CD4-positive, alpha-beta T cell treated with Interleukin-6 at 100 ng/mL for 8 hours (primary cell): ENCODE data around the gene PPP1R2.
"Not testable (repeated sequence)": the region's sequence is repeated elsewhere in the genome, so short reads cannot be mapped to it uniquely, and the experiment has no call there.

Experiments
- DNase-seq: peaks from one replicate; pipeline ENCODE4 v3.0.0-alpha.2; 2020; ENCODE audit warnings: mixed read lengths, low spot score

Gene PPP1R2

DNA sequence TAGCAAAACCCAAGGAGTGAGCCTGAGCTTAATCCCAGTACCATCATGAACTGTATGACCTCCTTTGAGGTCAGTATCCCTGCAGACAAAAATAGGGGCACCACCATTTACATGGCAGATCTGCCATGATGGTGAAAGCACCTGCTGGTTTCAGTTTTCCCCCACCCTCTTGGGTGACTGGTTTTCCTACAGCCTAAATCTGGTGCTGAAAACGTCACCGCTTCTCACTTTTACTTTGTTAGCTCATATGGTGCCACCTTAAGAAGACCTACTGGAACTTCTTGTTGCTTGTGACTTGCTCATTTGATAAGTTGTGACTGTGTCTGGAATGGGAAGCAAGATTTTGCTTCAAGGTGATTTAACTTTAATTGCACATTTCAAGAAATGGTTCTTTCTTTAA lies 5.1 kb downstream of the PPP1R2 start:
- DNase-seq: peak; percentile 47

DNA sequence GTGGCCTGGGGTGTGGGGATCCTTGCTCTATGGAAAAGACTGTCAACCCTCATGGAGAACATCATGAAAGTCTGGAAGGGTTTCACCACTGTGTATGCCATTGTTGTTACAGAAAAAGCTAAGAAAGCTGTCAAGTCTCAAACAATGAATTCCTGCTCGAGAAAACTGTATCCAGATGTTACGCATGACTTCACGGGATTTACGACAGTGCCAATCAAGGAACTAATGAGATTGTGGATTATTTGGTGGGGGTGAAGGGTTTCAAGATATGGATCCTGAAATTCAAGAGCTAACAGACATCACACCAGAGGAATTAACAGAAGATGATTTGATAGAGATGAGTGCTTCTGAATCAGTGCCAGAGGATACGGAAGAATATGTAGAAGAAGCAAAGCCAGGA lies 7.8 kb downstream of the PPP1R2 start:
- DNase-seq: no peak

DNA sequence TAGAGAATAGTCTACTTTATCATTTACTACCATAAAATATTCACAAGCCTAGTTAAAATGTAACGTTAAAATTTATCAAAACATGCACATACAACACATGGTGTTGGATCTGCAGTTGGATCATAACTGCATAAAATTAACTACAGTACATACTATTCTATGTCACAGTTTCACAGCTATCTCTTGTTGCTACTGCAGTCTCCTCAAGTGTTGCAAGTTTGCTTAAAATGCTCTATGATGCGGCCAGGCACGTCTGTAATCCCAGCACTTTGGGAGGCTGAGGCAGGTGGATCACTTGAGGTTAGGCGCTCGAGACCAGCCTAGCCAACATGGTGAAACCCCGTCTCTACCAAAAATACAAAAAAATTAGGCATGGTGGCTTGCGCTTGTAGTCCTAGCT lies 10.3 kb downstream of the PPP1R2 start:
- no peak for DNase-seq

DNA sequence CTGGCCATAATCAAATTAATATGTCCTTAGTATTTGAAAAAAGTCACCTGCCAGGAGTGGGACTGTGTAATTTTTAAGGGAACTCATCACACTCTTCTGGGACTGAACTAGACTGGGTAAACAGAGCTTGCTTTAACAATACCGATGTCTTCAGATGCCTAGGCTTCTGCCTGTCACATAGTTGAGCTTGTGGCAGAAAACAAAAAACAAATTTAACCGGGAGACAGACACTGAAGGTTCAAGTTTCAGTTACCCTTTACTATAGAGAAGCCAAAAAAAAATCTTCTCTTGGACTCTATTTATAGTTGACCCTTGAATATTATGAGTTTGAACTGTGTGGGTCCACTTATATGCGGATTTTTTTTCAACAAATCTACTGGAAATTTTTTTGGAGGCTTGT lies 10.8 kb downstream of the PPP1R2 start:
- DNase-seq: no peak

DNA sequence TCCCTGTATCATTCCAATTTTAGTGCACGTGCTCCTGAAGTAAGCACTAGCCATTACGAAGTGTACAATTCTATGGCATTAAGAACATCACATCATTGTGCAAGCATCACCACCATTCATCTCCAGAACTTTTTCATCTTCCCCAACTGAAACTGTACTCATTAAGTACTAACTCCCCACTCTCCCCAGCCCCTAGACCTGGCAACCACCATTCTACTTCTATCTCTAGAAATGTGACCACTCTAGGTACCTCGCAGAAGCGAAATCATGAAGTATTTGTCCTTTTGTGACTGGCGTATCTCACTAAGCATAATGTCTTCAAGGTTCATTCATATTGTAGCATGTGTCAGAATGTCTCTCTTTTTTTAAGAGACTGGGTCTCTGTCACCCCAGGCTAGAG lies 11.4 kb downstream of the PPP1R2 start:
- no peak for DNase-seq

DNA sequence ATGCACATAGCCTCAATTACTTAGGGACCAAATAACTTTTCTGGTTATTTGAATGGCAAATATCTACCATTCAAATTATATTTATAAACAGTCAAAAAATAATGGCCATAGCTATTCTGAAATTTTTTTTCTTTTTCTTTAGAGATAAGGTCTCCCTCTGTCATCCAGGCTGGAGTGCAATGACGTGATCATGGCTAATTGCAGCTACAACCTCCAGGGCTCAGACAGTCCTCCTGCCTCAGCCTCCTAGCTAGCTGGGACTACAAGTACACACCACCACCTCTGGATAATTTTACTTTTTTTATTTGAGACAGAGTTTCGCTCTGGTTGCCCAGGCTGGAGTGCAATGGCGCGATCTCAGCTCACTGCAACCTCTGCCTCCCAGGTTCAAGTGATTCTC lies 16.6 kb downstream of the PPP1R2 start:
- no peak for DNase-seq

DNA sequence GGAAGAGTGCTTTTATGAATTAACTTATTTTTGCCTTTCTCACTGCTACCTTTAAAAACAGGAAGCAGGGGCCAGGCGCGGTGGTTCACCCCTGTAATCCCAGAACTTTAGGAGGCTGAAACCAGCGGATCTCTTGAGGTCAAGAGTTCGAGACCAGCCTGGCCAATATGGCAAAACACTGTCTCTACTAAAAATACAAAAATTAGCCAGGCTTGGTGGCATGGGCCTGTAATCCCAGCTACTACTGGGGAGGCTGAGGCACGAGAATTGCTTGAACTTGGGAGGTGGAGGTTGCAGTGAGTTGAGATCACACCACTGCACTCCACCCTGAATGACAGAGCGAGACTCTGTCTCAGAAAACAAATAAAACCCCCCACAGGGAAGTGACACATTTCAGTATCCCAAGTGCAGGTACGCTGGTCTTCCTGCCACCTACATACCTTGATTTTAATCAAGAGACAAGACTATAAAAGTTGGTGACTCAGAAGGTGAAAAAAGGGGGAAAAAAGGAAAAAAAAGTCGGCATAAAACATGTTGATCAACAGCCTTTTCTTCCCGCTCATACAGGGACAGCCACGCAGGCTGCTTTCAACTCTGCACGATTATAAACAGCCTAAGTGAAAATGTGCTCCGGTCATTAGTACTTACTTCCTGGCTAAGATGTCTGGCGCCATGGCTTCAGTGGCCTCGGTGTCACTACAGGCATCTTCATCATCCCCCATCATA lies 18.8 kb downstream of the PPP1R2 start:
- no peak for DNase-seq

DNA sequence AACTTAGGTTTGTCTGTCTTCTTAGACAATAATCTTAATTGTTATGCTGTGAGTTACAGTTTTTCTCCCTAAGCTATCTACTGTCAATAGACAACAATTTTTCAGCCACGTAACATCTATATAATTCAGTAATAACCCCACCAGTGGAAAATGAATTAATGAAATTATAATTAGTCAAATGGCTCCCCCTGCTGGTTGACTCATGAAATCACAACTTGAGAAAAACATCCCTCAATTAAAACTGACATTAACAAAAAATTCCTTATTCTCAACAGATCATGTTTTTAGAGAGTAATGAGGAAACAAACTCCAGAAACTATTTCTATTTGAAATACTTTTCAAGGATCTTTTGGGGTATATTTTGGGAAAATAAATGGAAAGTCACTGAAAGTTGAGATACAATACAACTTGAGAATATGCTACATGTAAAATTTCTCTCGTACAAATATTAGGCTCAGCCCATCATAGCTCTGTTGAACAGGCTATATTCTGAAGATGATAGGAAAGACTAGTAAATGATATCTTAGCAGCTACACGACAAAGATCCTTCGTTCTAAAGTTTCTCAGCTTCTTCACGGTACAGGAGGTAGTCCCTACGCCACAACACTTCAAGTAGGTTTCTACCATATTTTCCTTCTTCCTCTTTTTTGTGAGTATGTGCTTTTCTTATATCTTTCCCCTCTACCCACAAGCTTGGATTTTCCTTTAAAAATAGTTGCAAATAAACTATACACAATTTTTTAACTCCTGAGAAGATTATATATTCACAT lies 20.7 kb downstream of the PPP1R2 start:
- DNase-seq: peak; percentile 30

DNA sequence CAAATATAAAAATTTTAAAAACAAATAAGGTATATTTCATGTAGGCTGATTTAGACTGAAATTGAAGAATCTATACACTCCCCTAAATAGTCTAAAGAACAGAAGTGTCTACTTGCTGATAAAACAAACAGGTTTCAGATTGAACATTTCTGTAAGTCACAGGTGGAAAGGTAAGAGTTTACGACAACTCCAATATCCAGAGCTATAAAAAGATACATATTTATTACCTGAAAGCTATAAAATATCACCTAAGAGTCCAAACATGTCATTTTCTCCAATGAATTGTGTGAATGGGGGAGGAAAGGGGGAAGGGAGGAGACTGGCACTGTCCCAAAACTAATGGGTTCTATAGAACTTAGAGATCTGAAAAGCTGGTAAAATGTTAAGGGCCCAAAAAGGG lies 26.1 kb downstream of the PPP1R2 start:
- DNase-seq: no peak

DNA sequence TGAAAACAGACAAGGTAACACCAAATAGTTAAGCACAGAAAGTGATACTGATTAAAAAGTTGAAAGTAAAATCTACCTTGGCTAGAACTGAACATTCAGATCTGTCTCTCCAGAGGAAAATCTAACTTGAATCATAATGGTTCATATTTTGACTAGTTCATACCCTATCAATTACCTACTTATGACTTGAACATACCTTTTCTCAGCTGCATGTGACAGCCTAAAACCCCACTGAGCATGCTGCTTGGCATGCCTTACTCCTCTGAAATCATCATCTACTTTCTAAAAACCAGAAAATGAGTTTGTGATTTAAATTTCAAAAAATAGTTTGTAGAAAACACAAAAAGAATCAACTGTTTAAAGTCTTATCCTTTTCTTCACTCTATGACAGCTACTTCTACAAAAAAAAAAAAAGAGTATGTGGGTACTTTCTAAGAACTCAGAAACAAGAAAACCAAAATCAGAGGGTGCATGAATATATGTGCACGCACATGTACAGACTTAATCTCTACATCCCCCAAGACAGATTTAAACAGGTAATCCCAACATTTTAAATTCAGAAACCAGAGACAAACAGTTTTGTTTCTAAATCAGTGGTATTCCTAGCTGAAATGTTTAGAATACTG lies 28.4 kb downstream of the PPP1R2 start:
- not testable (repeated sequence) for DNase-seq

DNA sequence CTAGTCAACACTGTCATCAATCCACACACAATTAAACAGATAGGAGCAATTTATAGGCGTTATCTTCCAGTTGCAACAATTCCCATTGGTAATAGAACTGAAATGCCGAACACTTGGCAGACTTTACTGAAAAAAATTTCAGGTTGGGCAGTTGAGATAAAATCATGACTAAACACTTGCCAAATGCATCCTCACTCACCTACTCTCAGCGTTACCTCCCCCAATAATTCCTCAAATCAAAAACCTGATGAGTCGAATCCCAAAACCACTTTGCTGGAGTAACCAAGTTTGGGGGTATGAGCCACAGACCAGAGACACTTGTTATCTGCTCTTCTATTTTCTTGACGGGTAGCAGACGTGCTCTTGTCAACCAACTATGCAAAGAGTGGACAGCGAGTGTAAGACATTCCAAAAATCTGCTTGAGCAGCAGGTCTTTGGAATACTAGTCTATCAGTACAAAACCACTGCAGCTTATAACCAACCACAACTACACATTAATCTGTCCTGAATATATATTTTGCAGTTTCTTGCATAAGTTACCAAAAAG lies 30.3 kb downstream of the PPP1R2 start:
- DNase-seq: no peak

DNA sequence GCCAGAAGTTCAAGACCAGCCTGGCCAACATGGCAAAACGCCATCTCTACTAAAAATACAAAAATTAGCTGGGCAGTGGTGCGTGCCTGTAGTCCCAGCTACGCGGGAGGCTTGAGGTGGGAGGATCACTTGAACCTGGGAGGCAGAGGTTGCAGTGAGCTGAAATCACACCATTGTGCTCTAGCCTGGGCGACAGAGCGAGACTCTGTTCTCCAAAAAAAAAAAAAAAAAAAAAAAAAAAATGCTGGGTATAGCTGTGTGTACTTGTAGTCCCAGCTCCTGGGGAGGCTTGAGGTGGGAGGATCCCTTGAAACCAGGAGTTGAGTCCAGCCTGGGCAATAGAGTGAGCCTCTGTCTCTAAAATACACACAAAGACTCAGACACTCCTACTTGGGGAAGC lies 32.0 kb downstream of the PPP1R2 start:
- DNase-seq: no peak

DNA sequence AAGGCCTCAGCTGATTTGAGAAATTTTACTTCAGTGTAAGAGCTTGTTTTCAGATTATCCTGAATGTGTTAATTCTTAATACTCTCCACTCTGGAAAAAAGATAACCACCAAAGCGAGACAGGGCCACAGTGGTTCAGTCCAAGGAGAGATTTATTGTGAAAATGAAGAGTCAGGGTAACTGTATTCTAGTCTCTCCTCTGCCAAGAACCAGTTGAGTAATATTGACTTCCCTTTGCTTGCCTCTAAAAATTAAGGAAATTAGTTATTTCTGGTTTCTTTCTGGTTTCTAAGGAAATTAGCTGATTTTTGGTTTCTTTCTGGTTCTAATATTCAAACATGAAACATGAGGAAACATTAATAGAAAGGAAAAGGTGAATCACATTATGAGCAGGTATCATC lies 34.9 kb downstream of the PPP1R2 start:
- DNase-seq: no peak

DNA sequence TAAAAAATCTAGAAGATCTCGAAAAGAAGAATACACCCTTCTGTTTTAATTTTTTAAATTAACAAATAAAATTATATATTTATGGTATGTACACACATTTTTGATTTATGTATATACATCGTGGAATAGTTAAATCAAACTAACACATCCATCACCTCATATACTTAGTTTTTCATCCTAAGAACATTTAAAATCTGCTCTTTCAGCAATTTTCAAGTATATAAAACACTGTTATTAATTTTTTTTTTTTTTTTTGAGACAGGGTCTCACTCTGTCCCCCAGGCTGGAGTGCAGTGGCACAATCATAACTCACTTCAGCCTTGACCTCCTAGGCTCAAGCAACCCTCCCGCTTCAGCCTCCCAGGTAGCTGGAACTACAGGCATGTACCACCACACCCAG lies 67.5 kb downstream of the PPP1R2 start:
- DNase-seq: no peak

DNA sequence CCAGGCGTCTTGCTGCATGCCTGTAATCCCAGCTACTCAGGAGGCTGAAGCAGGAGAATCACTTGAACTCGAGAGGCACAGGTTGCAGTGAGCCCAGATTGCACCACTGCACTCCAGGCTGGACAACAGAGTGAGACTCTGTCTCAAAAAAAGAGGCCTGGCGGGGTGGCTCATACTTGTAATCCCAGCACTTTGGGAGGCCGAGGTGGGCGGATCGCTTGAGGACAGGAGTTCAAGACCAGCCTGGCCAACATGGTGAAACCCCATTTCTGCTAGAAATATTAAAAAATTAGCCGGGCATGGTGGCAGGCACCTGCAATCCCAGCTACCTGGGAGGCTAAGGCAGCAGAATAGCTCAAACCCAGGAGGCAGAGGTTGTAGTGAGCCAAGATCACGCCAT lies 68.0 kb downstream of the PPP1R2 start:
- DNase-seq: not testable (repeated sequence)

DNA sequence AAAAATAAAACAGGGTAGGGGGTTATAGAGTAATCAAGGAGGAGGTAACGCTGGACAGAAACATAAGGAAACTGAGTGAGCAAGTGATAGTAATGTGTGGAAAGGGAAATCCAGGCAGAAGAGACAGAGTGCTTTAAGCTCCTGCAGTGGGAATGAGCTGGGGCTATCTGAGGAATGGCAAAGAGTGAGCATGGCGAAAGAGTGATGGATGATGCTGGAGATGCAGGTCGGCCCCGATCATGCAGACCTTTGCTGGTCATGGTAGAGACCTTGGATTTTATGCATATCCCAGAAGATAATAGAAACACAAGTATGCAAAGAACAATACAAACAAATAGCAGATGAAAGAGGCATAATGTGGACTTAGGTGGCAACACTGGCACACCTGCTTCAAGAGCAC lies 74.3 kb downstream of the PPP1R2 start:
- DNase-seq: no peak

DNA sequence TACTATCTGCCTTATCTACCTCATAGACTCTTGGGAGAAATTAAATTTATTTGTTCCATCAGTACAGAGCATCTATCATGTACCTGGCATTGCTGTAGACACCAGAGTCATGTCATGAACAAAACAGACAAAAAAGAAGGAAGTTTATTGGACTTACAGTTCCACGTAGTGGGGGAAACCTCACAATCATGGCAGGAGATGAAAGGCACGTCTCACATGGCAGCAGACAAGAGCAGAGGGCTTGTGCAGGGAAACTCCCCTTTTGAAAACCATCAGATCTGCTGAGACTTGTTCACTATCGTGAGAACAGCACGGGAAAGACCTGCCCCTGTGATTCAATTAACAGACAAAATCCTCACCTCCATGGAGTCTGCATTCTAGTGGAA lies 74.7 kb downstream of the PPP1R2 start:
- DNase-seq: no peak

DNA sequence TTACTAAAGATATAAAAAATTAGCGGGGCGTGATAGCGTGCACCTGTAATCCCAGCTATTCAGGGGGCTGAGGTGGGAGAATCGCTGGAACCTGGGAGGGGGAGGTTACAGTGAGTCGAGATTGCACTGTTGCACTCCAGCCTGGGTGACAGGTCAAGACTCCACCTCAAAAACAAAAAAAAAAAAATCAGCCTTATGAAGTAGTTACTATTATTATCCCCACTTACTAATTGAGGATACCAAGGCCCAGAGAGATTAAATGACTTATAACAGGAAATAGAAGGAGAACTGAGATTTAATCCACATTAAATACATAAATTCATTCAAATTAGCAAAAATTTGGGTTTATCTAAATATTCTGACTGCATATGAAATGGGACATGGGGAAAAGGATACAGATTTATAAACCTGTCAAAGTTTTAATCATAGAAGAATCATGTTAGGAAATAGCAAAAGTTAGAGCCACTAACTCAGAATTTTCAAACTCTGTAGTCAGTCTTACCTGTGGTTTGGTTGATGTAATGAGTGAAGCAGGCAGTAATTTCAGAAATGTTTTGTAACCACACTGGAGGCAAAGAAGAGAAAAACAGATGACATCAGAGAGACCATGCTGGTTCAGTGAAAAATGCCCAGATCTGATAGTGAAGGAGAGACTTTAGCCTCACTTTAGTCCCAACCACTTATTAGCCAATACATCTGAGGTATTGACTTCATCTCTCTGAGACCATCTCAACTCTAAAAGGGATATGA lies 75.3 kb downstream of the PPP1R2 start:
- DNase-seq: no peak

DNA sequence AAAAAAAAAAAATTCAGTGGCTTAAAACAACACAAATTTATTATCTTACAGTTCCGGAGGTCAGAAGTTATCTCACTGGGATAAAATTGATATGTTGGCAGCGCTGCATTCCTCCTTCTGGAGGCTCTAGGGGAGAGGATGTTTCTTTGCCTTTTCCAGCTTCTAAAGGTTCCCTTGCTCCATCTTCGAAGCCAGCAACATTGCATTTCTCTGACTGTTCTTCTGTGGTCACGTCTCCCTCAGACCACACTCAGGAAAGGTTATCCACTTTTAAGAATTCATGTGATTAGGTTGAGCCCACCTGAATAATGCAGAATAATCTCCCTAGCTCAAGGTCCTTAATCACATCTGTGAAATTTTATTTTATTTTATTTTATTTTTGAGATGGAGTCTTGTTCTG lies 76.9 kb downstream of the PPP1R2 start:
- DNase-seq: no peak
